NCI-H1048 (cell line): Measurements from ENCODE around the gene LAPTM5.

Source experiments
- DNase-seq: peaks from one replicate; lab custom pipeline; 2025; lab: John Stamatoyannopoulos, UW

Gene LAPTM5

GRCh38 chr1:30742300-30742962 lies 15.1 kb downstream of the LAPTM5 start:
- no peak for DNase-seq

- DNase-seq, result no peak
Observed at GRCh38 chr1:30741239-30741894, 16.2 kb downstream of the LAPTM5 start.

- DNase-seq, result no peak
Observed at GRCh38 chr1:30740251-30741238, 17.0 kb downstream of the LAPTM5 start.

GRCh38 chr1:30739601-30740000 lies 18.0 kb downstream of the LAPTM5 start:
- no peak for DNase-seq

- no peak for DNase-seq
Observed at GRCh38 chr1:30738715-30739559, 18.6 kb downstream of the LAPTM5 start.

- DNase-seq, result no peak
Observed at GRCh38 chr1:30738040-30738714, 19.4 kb downstream of the LAPTM5 start.

- no peak for DNase-seq
Observed at GRCh38 chr1:30737357-30738039, 20.1 kb downstream of the LAPTM5 start.

GRCh38 chr1:30735668-30736498 lies 21.7 kb downstream of the LAPTM5 start:
- DNase-seq, result no peak

GRCh38 chr1:30735124-30735523 lies 22.4 kb downstream of the LAPTM5 start:
- DNase-seq, result no peak

GRCh38 chr1:30734580-30734979 lies 23.0 kb downstream of the LAPTM5 start:
- DNase-seq, result no peak

GRCh38 chr1:30734106-30734505 lies 23.5 kb downstream of the LAPTM5 start:
- DNase-seq, result no peak

- DNase-seq, result no peak
Observed at GRCh38 chr1:30733493-30733892, 24.1 kb downstream of the LAPTM5 start.

GRCh38 chr1:30732277-30732996 lies 25.1 kb downstream of the LAPTM5 start:
- DNase-seq, result no peak

GRCh38 chr1:30731806-30732276 lies 25.7 kb downstream of the LAPTM5 start:
- no peak for DNase-seq

GRCh38 chr1:30731109-30731805 lies 26.3 kb downstream of the LAPTM5 start:
- DNase-seq, result no peak

GRCh38 chr1:30730346-30731108 lies 27.0 kb downstream of the LAPTM5 start:
- DNase-seq, result no peak

- no peak for DNase-seq
Observed at GRCh38 chr1:30729901-30730300, 27.7 kb downstream of the LAPTM5 start.
